Inflammatory macrophage (primary cell): ENCODE measurements around the gene ITPKC.
"Not testable (repeated sequence)": the region's sequence is repeated elsewhere in the genome, so short reads cannot be mapped to it uniquely, and the experiment has no call there.

Experiments
- DNase-seq, 2 donors: peaks; one replicate each; pipeline ENCODE4 v3.0.0-alpha.2; 2020 to 2022

Gene ITPKC

GRCh38 chr19:40771101-40771862 lies 54.4 kb downstream of the ITPKC start:
- DNase-seq = peak in 1 of 2 donors; percentile 13

DNA sequence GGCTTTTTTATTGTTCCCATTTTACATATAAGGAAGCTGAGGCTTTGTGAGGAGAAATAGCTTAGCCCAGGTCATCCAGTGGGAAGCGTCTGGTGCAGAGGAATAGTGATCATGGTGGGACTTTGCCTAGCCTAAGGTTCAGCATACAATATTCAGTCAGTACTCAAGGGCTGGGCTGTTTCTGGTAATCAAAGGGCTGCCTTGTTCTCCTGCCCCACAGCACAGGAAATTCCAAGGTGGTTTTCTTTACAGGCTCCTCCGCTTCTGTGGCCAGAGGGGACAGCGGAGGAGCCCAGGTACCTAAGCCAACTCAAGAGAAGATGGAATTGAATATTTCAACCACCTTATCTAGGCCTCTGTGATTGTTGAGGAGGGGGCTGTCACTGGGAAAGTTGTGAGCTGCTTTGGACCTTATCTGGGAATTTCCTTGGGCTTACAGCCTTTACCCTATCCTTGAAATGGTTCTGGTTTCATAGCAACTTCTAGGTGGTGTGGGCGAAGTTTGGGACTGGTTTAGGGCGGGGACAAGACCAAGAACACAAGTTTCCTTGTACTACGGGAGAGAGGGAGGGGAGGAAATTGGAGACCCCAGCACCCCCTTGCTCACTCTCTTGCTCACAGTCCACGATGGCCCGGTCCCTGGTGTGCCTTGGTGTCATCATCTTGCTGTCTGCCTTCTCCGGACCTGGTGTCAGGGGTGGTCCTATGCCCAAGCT lies 58.2 kb downstream of the ITPKC start, which contains the start of gene MIA:
Gene MIA, plus strand, starts transcription at position 606 of the 716 bp plus-strand sequence. Its CDS starts 22 bp downstream, at position 628.
- no peak for DNase-seq

DNA sequence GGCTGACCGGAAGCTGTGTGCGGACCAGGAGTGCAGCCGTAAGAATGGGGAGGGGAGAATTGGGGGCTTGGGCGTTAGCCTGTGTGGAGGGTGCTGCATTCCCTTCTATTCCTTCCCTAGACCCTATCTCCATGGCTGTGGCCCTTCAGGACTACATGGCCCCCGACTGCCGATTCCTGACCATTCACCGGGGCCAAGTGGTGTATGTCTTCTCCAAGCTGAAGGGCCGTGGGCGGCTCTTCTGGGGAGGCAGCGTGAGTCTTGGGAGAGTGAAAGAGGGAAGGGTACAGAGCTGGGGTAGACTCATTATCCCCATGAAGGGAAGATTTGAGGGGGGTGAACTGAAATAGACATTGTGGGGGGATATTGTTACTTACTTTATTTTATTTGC lies 58.7 kb downstream of the ITPKC start:
- no peak for DNase-seq

GRCh38 chr19:40776364-40776763 lies 59.5 kb downstream of the ITPKC start:
- no peak for DNase-seq

DNA sequence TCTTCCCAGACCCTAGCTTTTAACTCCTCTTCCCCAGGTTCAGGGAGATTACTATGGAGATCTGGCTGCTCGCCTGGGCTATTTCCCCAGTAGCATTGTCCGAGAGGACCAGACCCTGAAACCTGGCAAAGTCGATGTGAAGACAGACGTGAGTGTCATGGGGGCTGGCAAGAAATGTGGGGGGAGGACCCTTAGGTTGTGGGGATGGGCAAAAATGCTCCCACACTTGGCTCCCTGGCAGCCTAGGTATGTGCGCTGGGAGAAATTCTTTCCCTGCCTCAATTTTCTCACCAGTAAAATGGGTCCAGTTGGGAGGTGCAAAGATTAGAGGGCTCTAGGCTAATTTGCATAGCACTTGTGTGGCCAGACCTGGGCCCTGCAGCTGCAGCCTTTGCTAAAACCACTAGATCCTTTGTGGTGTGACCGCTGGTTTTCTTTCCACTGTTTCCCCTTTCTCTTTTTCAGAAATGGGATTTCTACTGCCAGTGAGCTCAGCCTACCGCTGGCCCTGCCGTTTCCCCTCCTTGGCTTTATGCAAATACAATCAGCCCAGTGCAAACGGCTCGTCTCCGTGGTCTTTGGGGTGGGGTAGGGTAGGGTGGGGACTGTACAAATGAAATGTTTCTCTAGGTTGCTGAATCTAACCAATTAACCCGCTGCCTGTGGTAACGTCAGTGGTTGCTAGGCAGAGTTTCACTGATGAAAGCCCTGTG lies 60.2 kb downstream of the ITPKC start:
- DNase-seq = peak; percentile 95 to 98

GRCh38 chr19:40777645-40777936 lies 60.7 kb downstream of the ITPKC start:
- no peak for DNase-seq

GRCh38 chr19:40777937-40778705 lies 61.2 kb downstream of the ITPKC start, which contains the start of gene RAB4B:
TSS of gene RAB4B (plus strand) at chr19:40778247. CDS start at chr19:40778376, 129 bp downstream.
- peak; percentile 100 for DNase-seq

DNA sequence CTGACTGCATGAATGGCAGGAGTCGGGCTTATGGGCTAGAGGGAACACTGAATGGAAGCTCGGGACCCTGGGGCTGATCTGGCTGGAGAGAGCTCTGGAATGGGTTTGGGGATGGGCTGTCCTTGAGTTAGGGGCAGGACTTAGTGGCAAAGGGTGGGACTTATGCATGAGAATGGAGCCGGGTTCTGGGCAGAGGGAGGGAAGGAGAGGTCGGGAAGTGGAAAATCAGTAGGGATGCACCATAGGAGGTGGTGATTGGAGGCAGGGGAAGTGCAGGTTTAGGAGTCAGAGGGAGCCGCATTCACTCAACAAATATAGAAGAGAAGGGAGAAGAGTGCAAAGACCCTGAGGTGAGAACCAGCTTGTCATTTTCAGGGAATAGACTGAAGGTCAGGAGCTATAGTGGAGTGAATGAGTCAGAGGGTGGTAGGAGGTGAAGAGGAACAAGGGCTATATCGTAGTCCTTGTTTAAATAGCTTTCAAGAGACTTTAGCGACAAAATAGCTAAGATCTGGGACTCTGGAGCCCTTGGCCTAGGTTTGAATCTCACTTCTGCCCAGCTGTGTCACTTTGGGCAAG lies 61.9 kb downstream of the ITPKC start:
- DNase-seq = peak; percentile 41 to 60

GRCh38 chr19:40780582-40780981 lies 63.7 kb downstream of the ITPKC start:
- DNase-seq = no peak

DNA sequence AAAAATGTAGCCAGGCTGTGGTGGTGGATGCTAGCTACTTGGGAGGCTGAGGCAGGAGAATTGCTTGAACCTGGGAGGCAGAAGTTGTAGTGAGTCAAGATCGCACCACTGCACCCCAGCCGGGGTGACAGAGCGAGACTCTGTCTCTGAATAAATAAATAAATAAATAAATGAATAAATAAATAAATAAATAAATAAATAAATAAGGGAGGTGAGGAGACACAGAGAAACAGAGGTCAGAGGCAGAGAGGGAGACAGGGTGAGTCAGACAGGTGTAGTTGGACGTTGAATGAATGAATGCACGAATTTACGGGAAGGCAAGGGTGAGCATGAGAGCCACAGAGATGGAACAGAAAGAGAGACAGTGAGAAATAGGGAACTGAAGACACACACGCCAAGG lies 64.2 kb downstream of the ITPKC start:
- no peak for DNase-seq

DNA sequence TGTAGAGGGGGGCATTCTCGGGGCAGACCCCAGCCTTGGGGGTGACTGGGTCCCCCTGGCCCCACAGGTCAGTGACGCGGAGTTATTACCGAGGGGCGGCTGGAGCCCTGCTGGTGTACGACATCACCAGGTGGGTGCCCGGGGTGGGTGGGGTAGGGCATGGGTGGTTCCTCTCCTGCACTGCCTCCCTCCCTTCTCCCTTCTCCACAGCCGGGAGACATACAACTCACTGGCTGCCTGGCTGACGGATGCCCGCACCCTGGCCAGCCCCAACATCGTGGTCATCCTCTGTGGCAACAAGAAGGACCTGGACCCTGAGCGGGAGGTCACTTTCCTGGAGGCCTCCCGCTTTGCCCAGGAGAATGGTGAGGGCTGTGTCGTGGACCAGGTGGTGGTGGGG lies 66.8 kb downstream of the ITPKC start:
- no peak for DNase-seq

GRCh38 chr19:40784146-40784545 lies 67.2 kb downstream of the ITPKC start:
- not testable (repeated sequence) for DNase-seq

DNA sequence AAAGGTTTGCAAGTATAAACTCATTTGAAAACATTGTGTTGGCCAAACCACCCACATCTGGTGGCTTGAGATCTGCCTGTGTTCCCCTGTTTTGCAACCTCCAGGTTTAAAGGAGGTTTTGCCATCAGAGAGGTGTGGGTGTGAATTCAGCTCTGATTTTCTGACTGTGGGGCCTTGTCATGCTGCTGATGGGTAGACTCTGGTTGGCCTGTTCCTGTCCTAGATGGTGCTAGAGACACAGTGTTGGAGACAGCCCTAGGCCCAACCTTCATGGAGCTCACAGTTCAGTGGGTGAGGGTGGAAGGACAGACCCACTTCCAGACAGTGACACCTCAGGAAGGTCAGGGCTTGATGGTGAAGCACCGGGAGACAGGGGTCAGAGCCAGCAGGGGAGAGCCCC lies 68.6 kb downstream of the ITPKC start:
- peak in 1 of 2 donors; percentile 27 for DNase-seq

DNA sequence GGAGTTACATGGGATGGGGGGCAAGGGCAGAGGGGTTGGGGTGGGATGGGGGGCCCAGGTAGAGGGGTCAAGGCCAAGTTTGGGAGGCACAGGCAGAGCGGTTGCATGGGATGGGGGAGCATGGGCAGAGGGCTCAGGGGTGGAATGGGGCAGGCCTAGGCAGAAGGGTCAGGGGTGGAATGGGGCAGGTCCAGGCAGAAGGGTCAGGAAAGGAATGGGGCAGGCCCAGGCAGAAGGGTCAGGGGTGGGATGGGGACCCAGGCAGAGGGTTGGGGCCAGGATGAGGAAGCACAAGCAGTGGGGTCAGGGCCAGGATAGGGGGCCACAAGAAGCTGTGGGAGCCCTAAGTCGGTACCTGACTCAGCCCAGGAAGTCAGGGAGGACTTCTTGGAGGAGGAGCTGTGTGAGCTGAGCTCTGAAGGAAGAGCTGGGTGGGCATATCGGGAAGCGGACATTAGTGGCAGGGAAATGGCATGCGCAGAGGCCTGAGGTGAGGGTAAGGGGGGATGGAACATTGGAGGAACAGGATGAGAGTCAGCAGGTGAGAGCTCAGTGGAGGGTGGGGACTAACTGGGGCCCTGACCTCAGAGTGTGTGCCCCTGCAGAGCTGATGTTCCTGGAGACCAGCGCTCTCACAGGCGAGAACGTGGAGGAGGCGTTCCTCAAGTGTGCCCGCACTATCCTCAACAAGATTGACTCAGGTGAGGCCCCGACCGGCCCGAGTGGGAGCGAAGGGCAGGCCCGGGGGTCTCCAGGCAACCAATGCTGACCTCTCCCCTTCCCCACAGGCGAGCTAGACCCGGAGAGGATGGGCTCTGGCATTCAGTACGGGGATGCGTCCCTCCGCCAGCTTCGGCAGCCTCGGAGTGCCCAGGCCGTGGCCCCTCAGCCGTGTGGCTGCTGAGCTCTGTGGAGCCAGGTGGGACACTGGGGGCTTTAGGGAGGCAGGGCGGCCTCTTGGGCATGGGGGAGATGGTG lies 69.4 kb downstream of the ITPKC start:
- DNase-seq = no peak
